ENCODE data around the gene ADARB2. TPM values are rescaled to one million over a fixed set of nuclear protein-coding genes. Genes with fewer than 3 reads are reported as not detected.

ADARB2 gene
- total and polyA plus RNA-seq, 7 donors = 0.05 to 0.39 (median 0.15) TPM; not detected in 2

DNA sequence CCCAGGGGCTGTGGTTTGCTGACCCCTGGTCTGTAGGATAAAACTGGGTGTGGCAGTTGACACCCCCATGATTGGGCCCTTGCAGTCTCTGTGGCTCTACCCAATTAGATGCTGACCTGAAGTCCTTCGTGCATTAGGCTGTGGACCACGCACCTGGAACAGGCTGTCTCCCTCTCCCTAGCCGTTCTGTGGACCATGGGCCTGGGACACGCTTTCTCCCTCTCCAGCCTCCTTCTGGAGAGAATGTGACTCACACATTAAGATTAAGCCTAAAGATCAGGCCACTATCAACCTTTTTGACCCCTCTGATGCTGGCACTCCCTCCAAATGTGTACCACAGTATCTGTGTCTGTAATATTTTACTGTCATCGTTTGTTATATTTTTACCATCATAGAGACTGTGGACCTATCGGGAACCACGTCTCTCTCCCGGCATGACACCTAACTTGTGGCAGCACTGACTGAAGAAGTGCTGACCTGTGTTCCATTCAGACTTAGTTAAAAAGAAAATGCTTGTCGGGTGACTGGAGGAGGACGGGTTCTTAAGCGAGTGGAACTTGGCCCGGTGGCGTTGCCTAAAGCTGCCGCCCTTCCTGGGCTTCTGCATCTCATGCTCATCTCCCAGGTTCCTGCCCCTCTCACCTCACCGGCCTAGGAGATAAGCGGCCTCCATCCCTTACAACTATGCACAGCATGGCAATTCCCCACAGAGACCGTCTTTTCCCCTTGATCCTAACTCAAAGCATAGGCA, 588.3 kb downstream of the ADARB2 start:
- WGBS, 3 donors = 84 to 94% (median 87%) methylated on average over 17 of the region's 17 CpGs
- no peak for DNase-seq
- Histone ChIP-seq H3K4me3 (no peak overlapping the region), H3K4me1 (no peaks in the 10 kb centered on the region), H3K9me3 (peaks cover 7% of the 10 kb centered on the region), H3K36me3 (ENCODE audit: insufficient read depth in 1 of 2, low read depth in 1 of 2) (no peaks in the 10 kb centered on the region), H3K27me3 (ENCODE audit: insufficient read depth in 3 of 3, low read length in 2 of 3) (no peaks in the 10 kb centered on the region), H3K27ac (no peak overlapping the region)
- intact Hi-C loops (cut with DNase I) = no loop called here
- no peak for ATAC-seq
- TF ChIP-seq, protein P1, sequence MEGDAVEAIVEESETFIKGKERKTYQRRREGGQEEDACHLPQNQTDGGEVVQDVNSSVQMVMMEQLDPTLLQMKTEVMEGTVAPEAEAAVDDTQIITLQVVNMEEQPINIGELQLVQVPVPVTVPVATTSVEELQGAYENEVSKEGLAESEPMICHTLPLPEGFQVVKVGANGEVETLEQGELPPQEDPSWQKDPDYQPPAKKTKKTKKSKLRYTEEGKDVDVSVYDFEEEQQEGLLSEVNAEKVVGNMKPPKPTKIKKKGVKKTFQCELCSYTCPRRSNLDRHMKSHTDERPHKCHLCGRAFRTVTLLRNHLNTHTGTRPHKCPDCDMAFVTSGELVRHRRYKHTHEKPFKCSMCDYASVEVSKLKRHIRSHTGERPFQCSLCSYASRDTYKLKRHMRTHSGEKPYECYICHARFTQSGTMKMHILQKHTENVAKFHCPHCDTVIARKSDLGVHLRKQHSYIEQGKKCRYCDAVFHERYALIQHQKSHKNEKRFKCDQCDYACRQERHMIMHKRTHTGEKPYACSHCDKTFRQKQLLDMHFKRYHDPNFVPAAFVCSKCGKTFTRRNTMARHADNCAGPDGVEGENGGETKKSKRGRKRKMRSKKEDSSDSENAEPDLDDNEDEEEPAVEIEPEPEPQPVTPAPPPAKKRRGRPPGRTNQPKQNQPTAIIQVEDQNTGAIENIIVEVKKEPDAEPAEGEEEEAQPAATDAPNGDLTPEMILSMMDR (IDR thresholded peaks at IDR 0.05) = no peak

DNA sequence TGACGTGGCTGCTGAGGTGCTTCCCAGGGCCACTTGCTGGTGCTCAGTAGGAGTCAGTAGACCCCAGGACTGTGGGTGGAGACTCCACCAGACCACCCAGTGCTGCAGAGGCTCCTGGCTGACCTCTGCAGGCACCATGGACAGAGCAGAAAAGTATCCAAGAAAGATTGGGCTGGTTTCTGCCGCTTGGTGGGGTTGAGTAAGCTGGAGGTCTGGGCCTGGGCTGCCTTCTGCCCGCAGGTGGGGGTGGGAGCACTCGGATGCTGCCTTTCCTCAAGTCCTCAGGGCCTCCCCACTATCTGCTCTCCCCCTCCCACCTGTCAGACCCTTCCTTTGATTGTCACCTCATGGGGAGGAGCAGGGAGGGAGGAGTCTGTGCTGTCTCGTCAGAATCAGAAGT, 589.5 kb downstream of the ADARB2 start:
- ATAC-seq (no peak), DNase-seq (no peak)
- TF ChIP-seq, protein P1 (IDR thresholded peaks at IDR 0.05) = no peak
- WGBS, 3 donors = 60 to 71% (median 64%) methylated on average over 5 of the region's 5 CpGs
- no peak overlapping the region for H3K4me3 ChIP-seq
- peaks cover 7% of the 10 kb centered on the region for H3K9me3 ChIP-seq
- H3K27me3 ChIP-seq (ENCODE audit: insufficient read depth in 3 of 3, low read length in 2 of 3) = no peaks in the 10 kb centered on the region
- no peaks in the 10 kb centered on the region for H3K4me1 ChIP-seq
- no peak overlapping the region for H3K27ac ChIP-seq
- intact Hi-C loops (cut with DNase I) = no loop called here
- H3K36me3 ChIP-seq (ENCODE audit: insufficient read depth in 1 of 2, low read depth in 1 of 2) = no peaks in the 10 kb centered on the region

DNA sequence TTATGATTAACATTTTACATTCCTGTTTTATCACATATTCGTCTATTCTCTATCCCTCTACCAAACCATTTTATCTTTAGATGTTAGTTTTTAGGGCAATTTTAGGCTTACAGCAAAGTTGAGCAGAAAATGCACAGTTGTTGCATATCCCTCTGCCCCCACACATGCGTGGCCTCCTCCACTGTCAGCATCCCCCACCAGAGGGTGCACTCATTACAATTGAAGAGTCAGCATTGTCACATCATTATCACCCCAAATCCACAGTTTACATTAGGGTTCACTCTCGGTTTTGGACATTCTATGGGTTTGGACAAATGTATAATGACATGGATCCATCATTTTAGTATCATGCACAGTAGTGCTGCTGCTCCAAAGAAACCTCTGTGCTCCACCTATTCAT, 594.7 kb downstream of the ADARB2 start:
- H3K27me3 ChIP-seq (ENCODE audit: insufficient read depth in 3 of 3, low read length in 2 of 3) = no peaks in the 10 kb centered on the region
- intact Hi-C loops (cut with DNase I) = no loop called here
- TF ChIP-seq, protein P1 (IDR thresholded peaks at IDR 0.05) = no peak
- WGBS, 3 donors = 52 to 61% (median 58%) methylated on average over 3 of the region's 3 CpGs
- peaks cover 13% of the 10 kb centered on the region for H3K9me3 ChIP-seq
- H3K4me3 ChIP-seq = no peak overlapping the region
- ATAC-seq (no peak), DNase-seq (no peak)
- no peaks in the 10 kb centered on the region for H3K36me3 ChIP-seq (ENCODE audit: insufficient read depth in 1 of 2, low read depth in 1 of 2)
- no peaks in the 10 kb centered on the region for H3K4me1 ChIP-seq
- no peak overlapping the region for H3K27ac ChIP-seq

DNA sequence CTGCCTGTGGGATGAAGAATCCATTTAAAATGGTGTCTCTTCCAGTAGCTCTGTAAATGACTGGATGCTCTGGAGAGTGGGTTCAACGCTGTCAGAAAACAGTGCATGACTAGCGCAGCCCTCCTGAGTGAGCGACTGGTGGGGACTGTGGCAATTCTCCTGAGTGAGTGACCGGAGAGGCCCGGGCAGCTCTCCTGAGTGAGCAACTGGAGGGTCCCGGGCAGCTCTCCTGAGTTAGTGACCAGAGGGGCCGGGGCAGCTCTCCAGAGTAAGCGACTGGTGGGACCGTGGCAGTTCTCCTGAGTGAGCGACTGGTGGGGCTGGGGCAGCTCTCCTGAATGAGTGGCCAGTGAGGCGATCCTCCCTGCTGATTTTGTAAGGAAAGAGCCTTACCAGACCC, 595.6 kb downstream of the ADARB2 start:
- Histone ChIP-seq H3K27me3 (ENCODE audit: insufficient read depth in 3 of 3, low read length in 2 of 3) (no peaks in the 10 kb centered on the region), H3K36me3 (ENCODE audit: insufficient read depth in 1 of 2, low read depth in 1 of 2) (no peaks in the 10 kb centered on the region), H3K4me3 (no peak overlapping the region), H3K4me1 (no peaks in the 10 kb centered on the region), H3K27ac (no peak overlapping the region), H3K9me3 (peaks cover 13% of the 10 kb centered on the region)
- ATAC-seq = no peak
- WGBS, 3 donors = 89 to 93% (median 92%) methylated on average over 11 of the region's 11 CpGs
- intact Hi-C loops (cut with DNase I) = no loop called here
- no peak for DNase-seq
- TF ChIP-seq, protein P1 (IDR thresholded peaks at IDR 0.05) = no peak

DNA sequence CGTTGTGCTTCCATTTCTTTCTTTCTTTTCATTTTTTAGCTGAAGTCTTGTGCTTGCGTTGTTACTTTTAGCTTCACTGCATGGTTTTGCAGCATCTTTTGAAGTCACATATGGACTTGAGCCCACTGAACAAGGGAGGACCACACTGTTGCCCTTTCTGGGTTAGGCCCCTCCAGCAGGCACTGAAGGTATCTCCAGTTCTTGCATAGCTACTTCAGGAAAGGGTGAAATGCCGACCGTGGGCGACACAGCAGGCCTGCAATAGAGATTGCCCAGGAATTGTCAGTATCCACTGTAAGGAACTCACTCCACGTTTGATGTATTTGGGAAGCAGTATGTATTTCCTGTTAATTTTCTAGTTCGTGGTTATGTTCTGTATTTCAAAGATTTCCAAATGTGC, 596.1 kb downstream of the ADARB2 start:
- no peak for DNase-seq
- intact Hi-C loops (cut with DNase I) = no loop called here
- Histone ChIP-seq H3K9me3 (peaks cover 13% of the 10 kb centered on the region), H3K4me3 (no peak overlapping the region), H3K4me1 (no peaks in the 10 kb centered on the region), H3K27me3 (ENCODE audit: insufficient read depth in 3 of 3, low read length in 2 of 3) (no peaks in the 10 kb centered on the region), H3K36me3 (ENCODE audit: insufficient read depth in 1 of 2, low read depth in 1 of 2) (no peaks in the 10 kb centered on the region), H3K27ac (no peak overlapping the region)
- 65 to 82% (median 76%) methylated on average over 7 of the region's 7 CpGs for WGBS, 3 donors
- TF ChIP-seq, protein P1 (IDR thresholded peaks at IDR 0.05) = no peak
- no peak for ATAC-seq
